CD4-positive, alpha-beta T cell treated with Interleukin-15 for 1 hour (primary cell): ENCODE results near the gene EGFL7.

Source experiments
- DNase-seq: peaks from one replicate; pipeline ENCODE4 v3.0.0-alpha.2; 2020

The EGFL7 gene

DNA sequence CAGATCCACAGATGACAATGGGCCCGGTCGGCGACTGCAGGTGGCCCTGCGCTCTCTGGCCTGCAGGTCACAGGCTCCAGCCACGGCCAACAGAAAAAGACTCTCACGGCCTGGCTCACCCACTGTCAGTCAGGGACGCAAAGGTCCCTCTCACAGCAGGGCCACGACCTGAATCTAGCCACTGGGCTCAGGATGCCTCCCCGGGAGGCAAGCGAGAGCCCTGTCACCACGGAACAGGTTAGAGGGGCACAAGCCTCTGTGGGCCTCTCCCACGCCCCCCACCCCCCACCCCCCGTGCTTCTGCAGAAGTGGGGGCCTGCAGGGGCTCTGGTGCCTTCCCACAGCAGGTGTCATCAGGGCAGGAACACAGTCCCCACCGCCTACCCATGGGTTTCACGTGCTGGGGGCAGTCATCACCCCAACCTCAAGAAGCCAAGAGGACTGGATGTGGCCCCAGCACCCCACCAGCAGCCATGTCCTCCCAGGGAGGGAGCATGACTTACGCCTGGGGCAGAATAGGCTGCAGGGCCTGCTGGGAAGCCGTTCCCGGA lies 17.3 kb upstream of the EGFL7 start:
- no peak for DNase-seq

DNA sequence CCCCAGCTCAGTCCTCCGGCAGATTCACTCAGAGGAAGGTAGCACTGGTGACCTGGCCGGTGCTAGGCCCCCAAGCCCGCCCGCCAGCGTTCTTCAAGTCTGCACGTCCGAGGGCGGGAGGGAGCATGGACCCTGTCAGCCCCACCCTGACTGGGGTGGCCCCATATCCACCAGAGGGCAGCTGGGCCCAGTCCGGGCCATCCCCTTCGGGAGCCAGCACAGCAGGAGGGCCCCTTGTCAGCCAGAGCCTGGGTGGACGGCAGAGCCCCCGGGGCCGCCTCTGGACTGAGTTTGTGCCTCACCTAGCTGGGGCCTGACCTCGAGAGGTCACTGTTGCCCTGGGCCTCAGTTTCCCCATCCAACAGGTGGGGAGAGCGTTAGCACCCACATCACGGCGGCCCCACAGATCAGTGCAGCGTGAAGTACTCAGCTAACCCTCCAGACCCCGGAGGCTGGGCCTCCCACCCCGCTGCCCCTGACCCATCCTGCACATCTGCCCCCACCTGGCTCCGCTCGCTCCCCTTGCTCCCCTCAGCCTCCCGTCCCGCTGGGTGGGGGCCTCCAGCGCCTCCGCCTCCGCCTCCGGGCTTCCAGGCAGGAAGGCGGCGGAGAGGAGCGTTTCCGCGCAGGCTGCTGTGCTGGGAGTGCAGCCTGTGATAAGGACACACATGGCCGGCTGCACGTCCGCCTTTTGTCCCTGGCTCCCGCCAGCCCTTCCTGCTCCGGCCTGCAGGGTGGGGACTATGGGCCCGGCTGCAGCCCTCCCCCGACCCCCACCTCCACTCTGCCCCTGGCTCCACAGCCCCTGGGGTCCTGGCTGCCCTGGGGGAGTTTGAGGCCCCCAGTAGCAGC lies 16.6 kb upstream of the EGFL7 start:
- DNase-seq = no peak

DNA sequence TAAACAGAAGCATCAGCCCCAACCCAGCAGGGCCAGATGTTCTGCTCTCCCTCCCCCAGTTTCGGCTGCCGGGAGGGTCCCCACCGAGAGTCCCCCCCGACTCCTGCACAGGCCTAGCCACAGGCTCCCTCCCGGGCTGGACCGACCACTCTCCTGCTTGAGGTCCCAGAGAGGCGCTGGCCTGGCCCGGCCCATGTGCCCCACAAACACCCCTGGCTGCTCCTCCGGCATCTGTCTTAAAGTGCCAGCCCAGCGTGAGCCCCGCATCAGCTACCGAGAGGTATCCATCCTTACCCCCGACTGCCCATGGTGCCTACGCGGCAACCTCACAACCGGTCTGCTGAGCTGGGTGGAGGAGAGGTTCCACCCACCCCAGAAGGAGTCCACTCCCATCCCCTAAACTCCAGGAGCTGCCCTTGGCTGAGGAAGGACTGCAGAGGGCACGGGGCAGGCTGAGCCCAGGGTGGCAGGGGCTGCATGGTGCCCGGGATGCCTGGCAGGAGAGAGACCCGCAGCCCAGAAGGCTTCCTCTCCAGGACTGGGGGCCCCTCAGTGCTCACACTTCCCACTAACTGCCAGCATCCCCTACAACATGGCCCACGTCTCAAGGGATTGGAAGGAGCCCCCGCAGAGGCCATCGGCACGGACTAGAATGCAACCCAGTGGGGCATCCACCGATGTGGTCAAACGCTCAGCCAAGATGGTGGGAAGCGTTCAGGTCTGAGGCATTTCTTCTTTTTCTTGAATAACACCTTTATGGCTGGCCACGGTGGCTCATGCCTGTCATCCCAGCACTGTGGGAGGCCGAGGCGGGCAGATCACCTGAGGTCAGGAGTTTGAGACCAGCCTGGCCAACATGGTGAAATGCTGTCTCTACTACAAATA lies 15.6 kb upstream of the EGFL7 start:
- no peak for DNase-seq

DNA sequence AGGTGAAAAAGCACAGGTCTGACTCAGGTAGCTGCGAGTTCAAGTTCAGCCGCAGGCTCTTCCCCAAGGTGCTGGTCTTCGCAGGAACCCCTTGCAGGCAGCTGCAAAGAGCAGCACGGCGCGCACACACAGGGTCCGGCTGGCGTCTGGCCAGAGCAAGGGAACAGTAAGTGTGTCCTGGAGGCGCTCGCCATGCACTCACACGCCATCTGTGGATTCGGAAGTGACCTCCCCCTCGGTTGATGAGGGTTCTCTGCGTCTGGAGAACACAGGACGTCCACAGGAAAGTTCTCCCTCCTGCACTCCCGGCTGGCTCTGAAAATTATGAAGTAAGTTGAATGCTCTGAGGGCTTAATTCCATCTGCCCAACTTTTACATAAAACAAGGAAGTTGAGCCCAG lies 14.0 kb upstream of the EGFL7 start:
- DNase-seq = no peak

DNA sequence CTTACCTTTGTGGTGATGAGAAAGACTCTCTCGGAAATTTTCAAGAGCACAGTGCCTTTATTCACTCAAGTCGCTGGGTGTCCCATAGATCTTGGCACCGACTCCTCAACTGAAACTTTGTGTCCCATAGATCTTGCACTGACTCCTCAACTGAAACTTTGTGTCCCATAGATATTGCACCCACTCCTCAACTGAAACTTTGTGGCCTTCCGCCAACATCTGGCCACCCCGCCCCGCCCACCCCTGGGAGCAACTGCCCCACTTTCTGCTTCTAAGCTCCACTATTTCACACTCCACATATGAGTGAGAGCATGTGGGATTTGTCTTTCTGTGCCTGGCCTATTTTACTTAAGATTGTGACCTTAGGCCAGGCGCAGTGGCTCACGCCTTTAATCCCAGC lies 12.7 kb upstream of the EGFL7 start:
- DNase-seq = no peak

DNA sequence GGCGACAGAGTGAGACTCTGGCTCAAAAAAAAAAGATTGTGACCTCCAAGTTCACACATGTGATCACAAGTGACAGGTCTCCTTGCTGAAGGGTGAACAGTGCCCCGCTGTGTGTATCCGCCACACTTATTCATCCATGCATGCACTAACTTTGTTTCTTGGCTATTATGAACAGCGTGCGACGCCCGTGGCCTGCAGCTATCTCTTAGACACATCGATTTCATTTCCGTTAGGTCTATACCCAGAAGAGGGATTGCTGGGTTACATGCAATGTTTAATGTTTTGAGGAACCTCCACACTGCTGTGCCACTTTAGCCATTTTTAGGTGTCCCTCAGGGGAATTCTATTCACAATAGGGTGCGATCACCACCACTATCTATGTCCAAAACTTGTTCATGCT lies 12.1 kb upstream of the EGFL7 start:
- no peak for DNase-seq

DNA sequence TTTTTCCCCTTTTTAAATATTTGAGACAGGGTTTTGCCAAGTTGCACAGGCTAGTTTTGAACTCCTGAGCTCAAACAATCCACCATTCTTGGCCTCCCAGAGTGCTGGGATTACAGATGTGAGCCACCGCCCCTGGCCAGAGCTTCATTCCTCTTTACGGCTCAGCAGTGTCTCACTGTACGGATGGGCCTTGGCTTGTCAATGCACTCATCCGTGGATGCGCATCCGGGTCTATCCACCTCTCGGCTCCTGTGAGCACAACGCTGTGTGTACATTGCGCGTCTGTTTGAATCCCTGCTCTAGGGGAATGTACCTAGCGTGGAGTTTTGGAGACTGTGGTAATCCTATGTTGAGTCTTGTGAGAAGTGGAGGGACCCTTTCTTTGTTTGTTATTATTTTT lies 10.9 kb upstream of the EGFL7 start:
- DNase-seq = no peak

DNA sequence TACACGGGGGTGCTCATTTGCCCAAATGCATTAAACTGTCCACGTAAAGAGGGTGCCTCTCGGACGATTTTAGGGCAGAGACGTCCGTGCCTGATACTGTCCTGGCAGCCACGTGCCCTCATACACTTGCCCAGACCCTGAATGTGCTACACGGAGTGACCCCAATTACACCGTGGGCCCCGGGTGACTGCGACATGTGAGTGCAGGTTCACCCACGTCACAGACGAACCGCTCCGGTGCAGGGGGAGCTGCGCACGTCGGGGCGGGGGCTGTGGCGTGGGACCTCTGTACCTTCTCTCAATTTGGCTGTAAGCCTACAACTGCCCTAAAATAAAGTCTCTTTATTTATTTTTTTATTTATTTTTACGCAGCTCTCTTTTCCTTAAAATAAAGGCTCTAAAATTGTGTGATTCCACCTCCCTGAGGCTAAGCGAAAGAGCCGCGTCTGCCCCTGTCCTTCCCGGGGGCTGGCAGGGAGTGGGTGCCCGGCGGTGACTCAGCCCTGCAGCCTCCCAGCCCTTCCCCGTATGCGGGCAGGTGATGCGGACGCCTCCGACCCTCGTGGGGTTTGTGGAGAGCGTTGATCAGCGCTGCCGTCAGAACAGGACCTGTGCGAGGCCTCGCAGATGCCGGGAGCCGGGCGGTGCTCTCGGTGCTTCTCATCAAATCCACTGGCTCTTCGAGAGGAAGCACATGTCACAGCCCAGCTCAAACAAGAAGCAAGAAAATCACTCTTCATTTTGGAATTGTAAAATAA lies 9.2 kb upstream of the EGFL7 start:
- DNase-seq = no peak

DNA sequence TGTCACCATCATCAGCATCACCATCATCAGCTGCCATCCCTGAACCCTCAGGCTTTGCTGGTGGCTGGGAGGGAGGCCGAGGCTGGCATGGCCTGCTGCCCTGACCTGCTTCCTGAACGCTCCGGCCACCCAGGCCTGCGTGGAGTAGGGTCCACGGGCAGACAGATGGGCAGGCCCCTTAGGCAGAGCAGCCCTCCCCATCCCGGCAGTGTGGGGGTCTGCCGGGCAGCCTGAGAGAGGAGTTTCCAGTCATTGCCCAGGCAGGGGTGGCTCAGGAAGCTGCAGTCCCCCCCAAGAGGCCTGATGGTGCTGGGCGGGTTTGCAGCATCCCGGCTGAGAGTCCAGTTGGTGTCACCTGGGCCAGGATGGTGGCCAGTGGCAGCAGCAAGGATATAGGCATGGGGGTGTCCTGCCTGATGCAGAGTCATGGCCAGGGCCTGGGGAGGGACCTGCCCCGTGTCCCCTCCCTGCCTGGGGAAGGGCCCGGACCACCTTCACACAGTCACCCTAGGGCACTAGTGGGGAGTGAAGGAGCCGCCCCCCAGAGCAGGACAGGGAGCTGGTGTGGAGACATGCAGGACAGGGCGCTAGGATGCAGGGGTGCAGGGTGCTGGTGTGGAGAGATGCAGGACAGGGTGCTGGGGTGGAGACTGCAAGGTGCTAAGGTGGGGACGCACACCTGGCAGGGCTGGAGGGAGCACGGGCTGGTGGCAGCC lies 7.7 kb upstream of the EGFL7 start:
- DNase-seq = no peak

DNA sequence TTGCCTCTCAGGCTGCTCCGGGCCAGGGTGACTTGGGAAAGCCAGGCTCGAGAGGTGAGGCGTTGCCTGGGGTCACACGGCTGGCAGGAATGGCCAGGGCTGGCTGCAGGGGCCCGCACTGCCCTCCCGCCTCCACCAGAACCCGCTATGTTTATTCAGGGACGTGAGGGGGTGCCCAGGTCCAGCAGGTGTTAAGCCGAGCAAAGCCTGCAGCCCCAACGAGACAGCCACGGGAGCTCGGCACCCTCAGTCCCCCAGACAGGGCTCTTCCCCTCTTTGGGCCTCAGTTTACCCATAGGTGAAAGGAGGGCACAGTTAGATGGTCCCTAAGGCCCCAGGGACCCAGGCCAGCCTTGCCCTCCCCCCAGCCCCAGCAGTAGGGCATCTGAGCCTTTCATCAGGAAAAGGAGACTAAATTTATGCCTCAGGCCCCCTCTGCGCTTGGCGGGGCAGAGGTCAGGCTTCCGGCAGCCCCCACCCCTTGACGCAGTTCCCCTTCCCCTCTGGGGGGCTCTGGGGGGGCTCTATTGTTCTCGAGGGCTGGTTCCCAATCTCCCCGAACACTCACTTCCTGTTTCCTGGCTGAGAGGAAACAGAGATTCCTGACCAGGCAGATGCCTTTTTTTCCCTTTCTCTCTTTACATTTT lies 7.1 kb upstream of the EGFL7 start:
- no peak for DNase-seq

DNA sequence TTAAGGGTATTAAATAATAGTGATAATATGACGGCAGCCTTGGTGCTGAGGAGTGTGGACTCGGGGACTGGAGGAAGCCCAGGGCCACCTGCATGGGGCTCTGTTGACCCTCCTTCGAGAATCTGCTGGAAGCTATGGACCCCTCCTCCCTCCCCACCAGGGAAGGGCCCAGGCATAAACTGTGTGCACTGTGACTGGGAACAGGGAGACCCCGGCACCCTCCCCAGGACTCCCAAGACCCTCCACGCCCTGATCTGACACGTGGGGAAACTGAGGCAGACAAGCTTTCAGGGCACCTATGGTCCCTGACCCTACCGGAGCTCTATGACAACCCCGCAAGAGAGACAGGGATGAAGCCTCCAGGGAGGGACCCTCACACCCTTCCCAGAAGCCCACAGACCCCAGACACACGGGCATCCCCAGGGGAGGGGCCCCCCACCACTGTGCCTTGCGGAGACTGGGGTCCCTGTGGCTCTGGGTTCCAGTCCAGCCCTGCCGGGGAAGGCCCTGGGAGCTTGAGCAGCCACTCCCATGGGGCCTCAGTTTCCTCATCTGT lies 6.5 kb upstream of the EGFL7 start:
- DNase-seq = no peak

DNA sequence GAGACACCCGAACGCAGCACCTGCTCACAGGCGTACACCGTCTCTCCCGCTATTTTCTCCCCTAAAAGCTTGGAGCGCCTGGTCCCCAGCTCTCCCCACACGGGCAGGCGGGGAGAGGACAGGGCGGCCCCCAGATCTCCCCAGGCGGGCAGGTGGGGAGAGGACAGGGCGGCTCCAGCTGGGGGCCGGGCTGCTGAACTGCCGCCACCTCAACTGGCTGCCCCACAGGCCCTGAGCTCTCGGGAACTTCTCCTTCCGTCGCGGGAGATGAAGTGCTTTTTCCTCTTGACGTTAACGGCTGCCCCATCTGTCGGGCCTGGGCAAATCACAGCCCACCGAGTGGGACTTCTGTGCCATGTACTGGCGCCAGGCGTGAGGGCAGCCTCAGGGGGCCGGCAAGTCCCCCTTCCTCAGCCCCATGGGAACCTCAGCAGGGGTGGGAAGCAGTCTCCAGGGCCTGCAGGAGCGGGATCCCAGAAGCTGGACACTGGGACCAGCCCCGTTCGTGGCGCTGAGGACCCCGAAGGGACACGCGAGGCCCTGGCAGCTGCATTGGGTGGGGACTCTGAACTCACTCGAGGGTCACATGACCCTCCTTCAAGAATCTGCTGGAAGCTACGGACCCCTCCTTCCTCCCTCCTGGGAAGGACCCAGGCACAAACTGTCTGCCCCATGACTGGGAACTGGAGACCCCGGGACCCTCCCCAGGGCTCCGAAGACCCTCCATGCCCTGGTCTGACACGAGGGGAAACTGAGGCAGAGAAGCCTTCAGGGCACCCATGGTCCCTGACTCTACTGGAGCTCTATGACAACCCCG lies 5.7 kb upstream of the EGFL7 start:
- no peak for DNase-seq

DNA sequence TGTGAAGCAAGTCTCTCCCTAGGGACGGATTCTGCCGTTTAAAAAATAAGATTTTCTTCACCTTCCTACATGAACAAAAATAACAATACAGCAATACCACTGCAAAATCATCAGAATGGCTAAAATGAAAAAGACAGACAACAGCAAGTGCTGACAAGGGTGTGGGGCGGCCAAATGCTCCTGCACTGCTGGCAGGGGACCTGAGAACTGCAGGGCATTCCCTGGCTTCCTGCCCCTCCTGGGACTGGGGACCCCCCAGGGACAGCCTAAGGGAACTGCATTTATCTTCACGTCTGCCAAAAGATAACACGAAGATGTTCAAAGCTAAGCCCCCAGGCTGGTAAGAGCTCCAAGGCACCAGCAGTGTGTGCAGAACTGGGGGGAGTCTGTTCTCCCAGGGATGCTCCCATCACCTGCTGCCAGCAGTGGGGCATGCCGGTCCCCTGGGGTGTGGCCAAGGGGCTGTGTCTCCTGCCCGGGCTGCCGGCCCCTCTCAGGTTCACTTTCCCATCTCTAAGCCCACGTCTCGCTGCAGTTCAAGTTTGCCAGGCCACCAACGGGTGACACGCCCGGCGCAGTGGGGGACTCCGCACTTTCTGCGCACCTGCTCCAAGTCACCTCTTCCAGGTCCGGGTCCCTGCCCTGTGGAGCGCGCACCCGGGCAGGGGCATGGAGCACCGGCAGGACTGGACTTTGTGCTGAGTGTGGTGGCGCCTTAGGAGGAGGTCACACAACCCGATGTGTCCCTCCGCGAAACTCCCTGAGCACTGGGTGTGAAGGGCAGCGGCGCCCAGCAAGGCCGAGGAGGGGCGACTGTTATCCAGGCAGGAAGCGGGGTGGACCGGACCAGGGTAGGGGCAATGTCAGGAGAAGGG lies 4.5 kb upstream of the EGFL7 start:
- no peak for DNase-seq

DNA sequence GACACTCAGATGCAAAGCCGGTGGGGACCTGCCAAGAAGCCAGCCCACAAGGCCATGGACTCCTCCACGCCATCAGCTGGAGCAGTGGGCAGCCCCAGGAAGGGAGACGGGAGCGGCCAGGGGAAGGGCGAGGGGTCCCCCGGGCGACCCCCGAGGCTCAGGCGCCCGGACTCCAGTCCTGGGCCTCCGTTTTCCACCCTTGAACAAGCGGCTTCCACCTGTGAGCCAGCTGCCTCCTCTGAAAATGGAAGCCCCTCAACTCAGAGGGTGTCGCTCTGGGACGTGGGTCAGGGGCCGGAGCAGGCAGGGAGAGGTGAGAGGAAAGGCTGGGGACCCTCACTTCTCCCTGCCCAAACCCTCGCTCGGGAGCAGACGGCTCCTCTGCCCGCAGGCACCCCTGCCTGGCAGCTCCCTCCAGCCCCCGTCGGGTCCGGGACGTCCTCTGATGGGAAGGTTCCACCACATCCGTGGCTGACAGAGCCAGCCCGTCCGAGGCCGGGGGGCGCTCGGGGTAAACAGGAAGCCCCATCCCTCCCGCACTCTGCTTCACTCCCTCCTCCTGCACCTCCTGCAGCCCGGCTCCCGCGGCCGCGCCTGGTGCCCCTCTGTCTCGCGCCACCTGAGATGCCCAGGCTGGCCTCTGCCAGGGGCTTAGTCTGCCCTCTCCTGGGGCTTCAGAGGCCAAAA lies 3.7 kb upstream of the EGFL7 start:
- no peak for DNase-seq

DNA sequence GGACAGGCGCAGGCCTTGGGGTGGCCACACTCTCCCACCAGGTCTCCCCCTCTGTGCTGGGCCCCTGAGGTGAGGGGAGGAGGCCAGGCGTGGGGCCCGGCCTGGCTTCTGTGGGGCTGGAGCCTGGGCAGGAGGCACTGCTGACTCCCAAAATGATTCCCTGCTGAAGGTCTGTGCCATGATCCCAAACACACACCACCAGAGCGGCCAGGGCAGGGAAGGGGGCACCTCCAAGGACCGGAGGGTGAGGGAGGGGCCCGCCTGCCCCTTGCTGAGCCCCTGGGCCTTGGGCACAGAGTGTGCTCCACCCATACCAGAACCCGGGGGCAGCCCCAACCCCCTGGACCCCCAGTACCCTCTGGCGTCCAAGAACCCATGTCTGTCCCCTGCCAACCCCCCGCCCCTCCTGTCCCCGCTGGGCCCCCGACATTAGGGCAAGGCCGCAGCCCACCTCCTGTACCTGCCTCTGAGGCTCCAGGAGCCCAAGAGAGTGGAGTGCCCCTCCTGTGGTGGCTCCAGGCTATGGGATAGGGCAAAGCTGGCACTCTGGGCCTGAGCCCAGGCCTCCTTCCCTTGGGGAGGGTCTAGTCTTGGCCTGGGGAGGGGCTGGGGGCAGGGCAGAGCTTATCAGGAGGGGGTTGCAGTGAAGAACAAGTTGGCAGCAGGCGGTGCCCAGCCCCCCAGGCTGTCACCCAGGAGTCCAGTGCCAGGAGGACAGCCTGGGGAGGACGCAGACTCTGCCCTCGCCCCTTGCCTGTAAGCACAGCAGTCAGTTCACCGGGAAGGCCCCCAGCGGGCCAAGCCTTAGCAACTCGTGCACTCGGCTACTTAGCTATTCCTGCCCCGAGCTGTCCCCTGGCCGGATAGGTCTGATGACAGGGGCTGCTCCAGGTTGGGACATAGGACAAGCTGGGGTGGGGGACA lies 2.6 kb upstream of the EGFL7 start:
- no peak for DNase-seq

DNA sequence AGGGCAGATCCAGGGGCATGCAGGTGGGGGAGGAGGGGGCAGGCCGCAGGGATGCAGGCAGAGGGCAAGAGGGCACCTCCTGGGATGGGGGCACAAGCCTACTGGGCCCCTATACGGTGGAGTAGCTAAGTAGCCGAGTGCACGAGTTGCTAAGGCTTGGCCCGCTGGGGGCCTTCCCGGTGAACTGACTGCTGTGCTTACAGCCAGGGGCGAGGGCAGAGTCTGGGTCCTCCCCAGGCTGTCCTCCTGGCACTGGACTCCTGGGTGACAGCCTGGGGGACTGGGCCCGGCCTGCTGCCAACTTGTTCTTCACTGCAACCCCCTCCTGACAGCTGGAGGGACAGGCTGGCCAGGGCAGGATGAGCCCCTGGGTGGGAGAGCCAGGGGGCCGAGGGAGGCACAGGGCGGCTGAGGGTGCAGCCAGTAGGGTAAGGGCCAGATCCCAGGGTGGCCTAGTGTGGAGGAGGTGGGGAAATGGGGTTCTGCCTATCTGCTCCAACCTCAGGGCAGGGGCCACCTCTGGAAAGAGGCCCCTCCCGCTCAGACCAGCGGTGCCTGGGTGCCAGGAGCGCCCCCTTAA lies 1.7 kb upstream of the EGFL7 start:
- DNase-seq = no peak

DNA sequence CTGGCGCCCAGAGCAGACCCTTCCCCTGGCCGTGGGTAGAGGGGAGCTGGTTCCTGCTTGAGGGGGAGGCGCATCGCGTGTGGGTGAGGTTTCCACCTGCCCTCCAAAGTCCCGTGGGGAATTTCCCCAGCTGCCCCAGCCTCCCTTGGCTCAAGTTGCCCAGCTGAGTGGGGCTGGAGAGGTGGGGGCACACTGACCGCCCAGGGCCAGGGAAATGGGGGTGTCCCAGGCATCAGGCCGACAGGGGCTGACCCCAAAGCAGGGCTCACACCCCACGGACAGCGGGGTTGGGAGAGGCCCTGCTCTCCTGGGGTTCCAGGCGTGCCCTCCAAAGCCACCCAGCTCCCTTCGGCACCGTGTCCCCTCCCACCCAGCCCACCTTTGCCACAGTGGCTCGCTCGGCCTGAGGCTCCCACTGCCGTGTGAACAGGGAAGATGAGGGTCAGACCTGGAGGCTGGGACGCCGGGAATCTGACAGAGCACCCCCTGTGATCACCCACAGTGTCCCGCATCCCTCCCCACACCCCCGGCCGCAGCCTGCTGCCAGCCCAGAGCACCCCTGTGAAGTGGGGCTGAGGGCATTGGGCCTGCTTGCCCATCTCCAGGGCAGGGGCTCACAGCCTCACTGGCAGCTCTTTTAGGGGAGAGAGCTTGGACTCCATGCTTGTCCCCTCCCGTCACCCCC lies 933 bp upstream of the EGFL7 start:
- no peak for DNase-seq
